Lower lobe of right lung (tissue), 2 donors: Measurements from ENCODE around the gene IRAK3. TPM values are rescaled to one million over a fixed set of nuclear protein-coding genes. Genes with fewer than 3 reads are reported as not detected.
"Not testable (repeated sequence)": the region's sequence is repeated elsewhere in the genome, so short reads cannot be mapped to it uniquely, and the experiment has no call there.

Experiments used
- ATAC-seq, 2 donors: fragments of 200-7000 bp; cut with Tn5 transposase; one replicate each; pipeline ENCODE4 v1.9.1; 2020 to 2022; ENCODE audit warnings: mild to moderate bottlenecking in 2 of 2, moderate library complexity in 2 of 2
- DNase-seq: peaks from one replicate; pipeline ENCODE4 v3.0.0-alpha.2; 2020
- H3K27ac ChIP-seq: fragments of 200-600 bp; one replicate; pipeline ENCODE4 v1.8.0; 2022
- H3K27me3 ChIP-seq: fragments of 200-600 bp; one replicate; pipeline ENCODE4 v1.8.0; 2022; ENCODE audit warnings: low read depth
- H3K36me3 ChIP-seq: fragments of 200-600 bp; one replicate; pipeline ENCODE4 v1.8.0; 2022; ENCODE audit warnings: mild to moderate bottlenecking
- H3K4me1 ChIP-seq: fragments of 200-600 bp; one replicate; pipeline ENCODE4 v1.8.0; 2022
- H3K4me3 ChIP-seq: fragments of 200-600 bp; one replicate; pipeline ENCODE4 v1.8.0; 2022; ENCODE audit warnings: mild to moderate bottlenecking
- H3K9me3 ChIP-seq: fragments of 200-600 bp; one replicate; pipeline ENCODE4 v1.8.0; 2022
- CTCF ChIP-seq: fragments of 200-600 bp; IDR thresholded peaks from one replicate; pipeline ENCODE4 v1.8.0; 2022; ENCODE audit warnings: antibody characterized with exemption, mild to moderate bottlenecking
- intact Hi-C: fragments of 100-400 bp; cut with DNase I; formaldehyde crosslinking; loops from one replicate; pipeline ENCODE4 v1.11.0; 2022
- total RNA-seq: library from RNA; stranded (reverse); fragmentation: NEBNext Ultra II Directional; extraction: Animal tissue kit (Norgen Biotek cat#: 25700); gene quantifications from one replicate; pipeline ENCODE4 v1.2.1, GENCODE V29; 2021
- donor health status: DM: no; HTN: yes; CAD: no; lungs with severe emphysema.

IRAK3 gene
- total RNA-seq, 1 donor from 2014 or later = 50.7 TPM

- H3K4me3 ChIP-seq = no peak overlapping the region
- no peak for ATAC-seq
- no peak overlapping the region for H3K27ac ChIP-seq
- DNase-seq = no peak
- H3K9me3 ChIP-seq = no peaks in the 10 kb centered on the region
- H3K4me1 ChIP-seq = no peaks in the 10 kb centered on the region
- H3K36me3 ChIP-seq = peaks cover 14% of the 10 kb centered on the region
- intact Hi-C loops = no loop called here
- no peaks in the 10 kb centered on the region for H3K27me3 ChIP-seq
- no peak for TF ChIP-seq CTCF
These were observed 17.1 kb downstream of the IRAK3 start for GRCh38 chr12:66206141-66206540.

GRCh38 chr12:66210840-66211239, 21.8 kb downstream of the IRAK3 start:
- Histone ChIP-seq H3K27me3 (no peaks in the 10 kb centered on the region), H3K36me3 (peaks cover 38% of the 10 kb centered on the region), H3K4me1 (no peaks in the 10 kb centered on the region), H3K4me3 (no peak overlapping the region), H3K9me3 (no peaks in the 10 kb centered on the region), H3K27ac (no peak overlapping the region)
- ATAC-seq (no peak), DNase-seq (no peak)
- intact Hi-C loops = no loop called here
- no peak for TF ChIP-seq CTCF

DNA sequence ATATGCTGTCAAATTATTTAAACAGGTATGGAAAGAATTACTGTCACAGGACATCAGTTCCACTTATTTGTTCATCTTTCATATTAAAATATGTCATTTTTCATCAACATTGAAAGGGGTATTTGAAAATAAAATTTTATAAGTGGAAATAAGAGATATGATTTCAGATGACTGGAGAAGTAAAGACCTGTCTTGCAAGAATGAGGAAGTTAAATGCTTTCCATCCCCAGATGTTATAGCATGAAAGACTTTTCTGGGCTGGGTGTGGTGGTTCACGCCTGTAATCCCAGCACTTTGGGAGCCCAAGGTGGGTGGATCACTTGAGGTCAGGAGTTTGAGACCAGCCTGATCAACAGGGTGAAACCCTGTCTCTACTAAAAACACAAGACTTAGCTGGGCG, 22.6 kb downstream of the IRAK3 start:
- H3K4me3 ChIP-seq, ATAC-seq, H3K9me3 ChIP-seq, DNase-seq, H3K4me1 ChIP-seq, intact Hi-C loops, H3K27me3 ChIP-seq, H3K27ac ChIP-seq: not testable (repeated sequence)
- peaks cover 38% of the 10 kb centered on the region for H3K36me3 ChIP-seq

GRCh38 chr12:66213011-66213410, 24.0 kb downstream of the IRAK3 start:
- H3K27ac ChIP-seq, H3K4me1 ChIP-seq, ATAC-seq, H3K9me3 ChIP-seq, DNase-seq, H3K27me3 ChIP-seq, H3K4me3 ChIP-seq, intact Hi-C loops: not testable (repeated sequence)
- peaks cover 49% of the 10 kb centered on the region for H3K36me3 ChIP-seq

DNA sequence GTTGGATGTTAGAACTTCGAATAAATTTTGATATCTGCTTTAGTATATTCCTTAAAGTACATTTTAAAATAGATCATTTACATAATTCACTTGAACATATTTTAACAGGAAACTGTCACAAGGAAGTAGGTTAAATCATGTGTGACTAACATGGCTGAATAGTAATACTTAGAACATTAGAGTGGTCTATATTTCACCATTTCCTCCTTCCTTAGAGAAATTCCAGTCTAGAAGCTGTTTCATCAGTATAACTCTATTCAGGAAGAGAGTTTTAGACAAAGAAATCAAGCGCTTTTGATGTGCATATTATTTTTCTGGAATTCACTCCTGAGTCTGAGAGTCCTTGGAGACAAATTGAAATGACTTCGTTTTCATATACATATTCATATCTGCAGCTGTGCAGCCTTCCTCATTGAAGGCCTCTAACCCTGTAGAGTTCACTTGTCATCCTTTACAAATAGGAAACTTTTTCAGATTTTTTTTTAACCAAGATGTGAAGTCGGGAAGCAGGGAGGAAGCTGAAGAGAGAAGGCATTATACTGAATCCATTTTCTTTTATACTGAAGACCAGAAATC, 28.4 kb downstream of the IRAK3 start:
- H3K27me3 ChIP-seq = no peaks in the 10 kb centered on the region
- no peaks in the 10 kb centered on the region for H3K4me1 ChIP-seq
- ATAC-seq (peak in 1 of 2 donors; percentile 35), DNase-seq (no peak)
- H3K4me3 ChIP-seq = no peak overlapping the region
- TF ChIP-seq CTCF = no peak
- intact Hi-C loops = no loop called here
- no peak overlapping the region for H3K27ac ChIP-seq
- peaks cover 25% of the 10 kb centered on the region for H3K36me3 ChIP-seq
- H3K9me3 ChIP-seq = peaks cover 4% of the 10 kb centered on the region

DNA sequence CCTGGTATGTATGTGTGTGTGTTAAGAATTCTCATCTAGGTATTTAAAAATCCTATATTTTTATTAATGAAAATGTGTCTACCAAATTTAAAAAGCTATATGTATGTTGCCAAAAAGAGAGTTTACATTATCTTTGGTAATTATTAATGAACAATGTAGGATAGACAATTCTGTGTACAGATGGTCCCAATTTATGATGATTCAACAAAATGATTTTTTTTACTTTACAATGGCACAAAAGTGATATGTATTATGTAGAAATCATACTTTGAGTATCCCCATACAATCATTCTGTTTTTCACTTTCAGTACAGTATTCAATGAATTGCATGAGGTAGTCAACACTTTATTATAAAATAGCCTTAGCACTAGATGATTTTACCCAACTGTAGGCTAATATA, 39.4 kb downstream of the IRAK3 start:
- peaks cover 60% of the 10 kb centered on the region for H3K36me3 ChIP-seq
- no peak for ATAC-seq

More for the DNA sequence above, 39.4 kb downstream of the IRAK3 start:
- Histone ChIP-seq H3K9me3 (no peaks in the 10 kb centered on the region), H3K4me1 (no peaks in the 10 kb centered on the region), H3K27me3 (no peaks in the 10 kb centered on the region), H3K4me3 (no peak overlapping the region), H3K27ac (no peak overlapping the region)
- no peak for TF ChIP-seq CTCF
- DNase-seq = no peak
- intact Hi-C loops = no loop called here
